SHP77 (cell line): ENCODE results near the gene ACOX1.

Experiments
- DNase-seq, 2 experiments: peaks; one replicate each; lab custom pipeline; 2025; lab: John Stamatoyannopoulos, UW

The ACOX1 gene

GRCh38 chr17:75892556-75893224 lies 86.3 kb downstream of the ACOX1 start:
- no peak for DNase-seq

GRCh38 chr17:75891605-75892555 lies 87.1 kb downstream of the ACOX1 start:
- no peak for DNase-seq
